ENCODE results near the gene DENND6B.

Gene DENND6B

DNA sequence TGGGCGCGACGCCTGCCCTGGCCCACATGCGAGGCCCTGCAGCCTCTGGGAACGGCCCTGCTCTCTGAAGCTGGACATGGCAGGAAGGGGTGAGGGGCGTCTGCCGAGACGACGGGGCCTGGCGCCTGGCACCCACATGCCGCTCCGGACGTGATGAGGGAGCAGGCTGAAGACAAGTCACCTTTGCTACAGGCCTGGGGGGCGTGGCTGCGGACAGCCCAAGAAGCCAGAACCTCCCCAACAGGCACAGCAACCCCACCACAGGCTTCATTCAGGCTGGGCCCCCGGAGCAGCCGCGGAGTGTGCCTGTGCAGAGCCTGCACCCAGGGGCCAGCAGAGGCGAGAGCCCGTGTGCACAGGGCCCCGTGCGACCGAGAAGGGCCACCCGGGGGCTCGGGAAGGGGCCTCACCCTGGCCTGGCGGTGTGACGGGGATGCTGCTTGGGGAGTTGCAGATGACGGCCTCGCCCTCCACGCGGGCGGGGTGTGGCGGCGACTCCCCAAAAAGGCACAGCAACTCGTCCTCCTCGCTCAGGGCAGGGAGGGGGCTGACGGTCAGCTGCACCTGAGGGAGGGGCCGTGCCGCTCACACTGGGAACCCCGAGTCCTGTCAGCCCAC, 40.0 kb downstream of the DENND6B start:
- TF ChIP-seq ZFX (IDR thresholded peaks at IDR 0.05), result no peak
- TF ChIP-seq, protein P1, sequence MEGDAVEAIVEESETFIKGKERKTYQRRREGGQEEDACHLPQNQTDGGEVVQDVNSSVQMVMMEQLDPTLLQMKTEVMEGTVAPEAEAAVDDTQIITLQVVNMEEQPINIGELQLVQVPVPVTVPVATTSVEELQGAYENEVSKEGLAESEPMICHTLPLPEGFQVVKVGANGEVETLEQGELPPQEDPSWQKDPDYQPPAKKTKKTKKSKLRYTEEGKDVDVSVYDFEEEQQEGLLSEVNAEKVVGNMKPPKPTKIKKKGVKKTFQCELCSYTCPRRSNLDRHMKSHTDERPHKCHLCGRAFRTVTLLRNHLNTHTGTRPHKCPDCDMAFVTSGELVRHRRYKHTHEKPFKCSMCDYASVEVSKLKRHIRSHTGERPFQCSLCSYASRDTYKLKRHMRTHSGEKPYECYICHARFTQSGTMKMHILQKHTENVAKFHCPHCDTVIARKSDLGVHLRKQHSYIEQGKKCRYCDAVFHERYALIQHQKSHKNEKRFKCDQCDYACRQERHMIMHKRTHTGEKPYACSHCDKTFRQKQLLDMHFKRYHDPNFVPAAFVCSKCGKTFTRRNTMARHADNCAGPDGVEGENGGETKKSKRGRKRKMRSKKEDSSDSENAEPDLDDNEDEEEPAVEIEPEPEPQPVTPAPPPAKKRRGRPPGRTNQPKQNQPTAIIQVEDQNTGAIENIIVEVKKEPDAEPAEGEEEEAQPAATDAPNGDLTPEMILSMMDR (conservative IDR thresholded peaks at IDR 0.05), result no peak
- no peak overlapping the region for H3K27ac ChIP-seq

- no peak for TF ChIP-seq ZFX (IDR thresholded peaks at IDR 0.05)
- TF ChIP-seq, protein P1 (conservative IDR thresholded peaks at IDR 0.05), result no peak
Measured at GRCh38 chr22:50286275-50286674, 40.5 kb downstream of the DENND6B start.

GRCh38 chr22:50285568-50286229, 41.1 kb downstream of the DENND6B start:
- TF ChIP-seq, protein P1 (conservative IDR thresholded peaks at IDR 0.05), result no peak
- no peak for TF ChIP-seq ZFX (IDR thresholded peaks at IDR 0.05)
- H3K27ac ChIP-seq, result no peak overlapping the region

More at GRCh38 chr22:50286275-50286674, 40.5 kb downstream of the DENND6B start:
- H3K27ac ChIP-seq, result no peak overlapping the region

GRCh38 chr22:50284479-50284878, 42.3 kb downstream of the DENND6B start:
- TF ChIP-seq ZFX (IDR thresholded peaks at IDR 0.05), result no peak
- TF ChIP-seq, protein P1 (conservative IDR thresholded peaks at IDR 0.05), result no peak
- no peak overlapping the region for H3K27ac ChIP-seq

GRCh38 chr22:50283821-50284220, 43.0 kb downstream of the DENND6B start:
- TF ChIP-seq ZFX (IDR thresholded peaks at IDR 0.05), result no peak

GRCh38 chr22:50282361-50283155, 44.3 kb downstream of the DENND6B start:
- H3K27ac ChIP-seq, result no peak overlapping the region
- TF ChIP-seq, protein P1 (conservative IDR thresholded peaks at IDR 0.05), result no peak
- no peak for TF ChIP-seq ZFX (IDR thresholded peaks at IDR 0.05)

More at GRCh38 chr22:50283821-50284220, 43.0 kb downstream of the DENND6B start:
- H3K27ac ChIP-seq, result no peak overlapping the region

GRCh38 chr22:50281957-50282356, 44.9 kb downstream of the DENND6B start:
- TF ChIP-seq, protein P1 (conservative IDR thresholded peaks at IDR 0.05), result no peak
- TF ChIP-seq ZFX (IDR thresholded peaks at IDR 0.05), result no peak
- H3K27ac ChIP-seq, result no peak overlapping the region

All from C4-2B (cell line).